Fibroblast of lung (primary cell): ENCODE data around the gene ZBTB40. TPM values are rescaled to one million over a fixed set of nuclear protein-coding genes. Genes with fewer than 3 reads are reported as not detected.

Source experiments
- DNase-seq, 2 donors: peaks; one replicate each; pipeline versions ENCODE4 v3.0.0 to v3.0.0-alpha.2; 2010; ENCODE audit warnings: low read depth in 2 of 2
- H2AFZ ChIP-seq: 2 replicates; pipeline ENCODE4 v1.5.1; 2012; ENCODE audit warnings: low read length, control low read depth, inconsistent platforms
- H3K27ac ChIP-seq: 2 replicates; pipeline ENCODE4 v1.5.1; 2011; ENCODE audit warnings: low read length, control low read depth; ENCODE audit not compliant: insufficient read depth
- H3K27me3 ChIP-seq: 2 replicates; pipeline ENCODE4 v1.5.1; 2011; ENCODE audit warnings: mild to moderate bottlenecking, low read length; ENCODE audit not compliant: control insufficient read depth, insufficient read depth
- H3K36me3 ChIP-seq: 2 replicates; pipeline ENCODE4 v1.5.1; 2011; ENCODE audit warnings: low read length; ENCODE audit not compliant: control insufficient read depth, insufficient read depth
- H3K4me1 ChIP-seq: 2 replicates; pipeline ENCODE4 v1.5.1; 2011; ENCODE audit warnings: low read length; ENCODE audit not compliant: control insufficient read depth, insufficient read depth; ENCODE audit errors: extremely low read depth
- H3K4me2 ChIP-seq: 2 replicates; pipeline ENCODE4 v1.5.1; 2011; ENCODE audit warnings: low read length, control low read depth; ENCODE audit not compliant: insufficient read depth; ENCODE audit errors: extremely low read depth
- H3K4me3 ChIP-seq, 4 experiments: fragments of 200-600 bp in 1 of 4; sonication (generic) in 1 of 4; replicated peaks in 1 of 4; 2 replicates each; pipeline ENCODE4 v1.5.1; 2011 to 2016; ENCODE audit warnings: low read length in 4 of 4, low read depth in 3 of 4, mild to moderate bottlenecking in 3 of 4, control low read depth in 2 of 4, inconsistent platforms in 1 of 4, mixed read lengths in 1 of 4; ENCODE audit not compliant: insufficient read depth in 1 of 4; ENCODE audit errors: control extremely low read depth in 1 of 4
- H3K79me2 ChIP-seq: 2 replicates; pipeline ENCODE4 v1.5.1; 2012; ENCODE audit warnings: mild to moderate bottlenecking, low read length, inconsistent platforms; ENCODE audit not compliant: control insufficient read depth, insufficient read depth
- H3K9ac ChIP-seq: 2 replicates; pipeline ENCODE4 v1.5.1; 2011; ENCODE audit warnings: mild to moderate bottlenecking, low read length, control low read depth; ENCODE audit not compliant: insufficient read depth
- H3K9me3 ChIP-seq: 2 replicates; pipeline ENCODE4 v1.5.1; 2012; ENCODE audit warnings: low read depth, low read length; ENCODE audit not compliant: control insufficient read depth, insufficient read depth
- H4K20me1 ChIP-seq: 2 replicates; pipeline ENCODE4 v1.5.1; 2011; ENCODE audit warnings: low read length; ENCODE audit not compliant: control insufficient read depth, insufficient read depth; ENCODE audit errors: extremely low read depth
- EZH2 ChIP-seq: IDR thresholded peaks from 2 replicates; pipeline ENCODE4 v1.5.1; 2012; ENCODE audit warnings: low read length, control low read depth, mild to moderate bottlenecking; ENCODE audit errors: missing control alignments
- polyA plus RNA-seq, 2 donors: library from polyadenylated mRNA; depleted of rRNA in 1 of 2; stranded (reverse) in 1 of 2; unstranded in 1 of 2; fragments of >200 nt; gene quantifications; 2 replicates each; pipeline ENCODE4 v1.2.1, GENCODE V29; 2011 to 2012; ENCODE audit warnings: missing spikeins in 1 of 2
- total RNA-seq: library from RNA; depleted of rRNA; stranded (reverse); fragments of >200 nt; gene quantifications from 2 replicates; pipeline ENCODE4 v1.2.1, GENCODE V29; 2014
- TF ChIP-seq, protein P1 (sequence below), 2 donors: IDR thresholded peaks in 1 of 2; conservative IDR thresholded peaks in 1 of 2; 1 replicate in 1 of 2; 2 replicates in 1 of 2; pipeline ENCODE4 v1.5.1; 2011 to 2012; ENCODE audit warnings: low read length in 2 of 2, control low read depth in 1 of 2, inconsistent platforms in 1 of 2, low read depth in 1 of 2, mild to moderate bottlenecking in 1 of 2

The ZBTB40 gene
- total and polyA plus RNA-seq, 2 donors (not counting 1 experiment from before 2014, with no cell fraction given) = 3.4 to 12.4 TPM

DNA sequence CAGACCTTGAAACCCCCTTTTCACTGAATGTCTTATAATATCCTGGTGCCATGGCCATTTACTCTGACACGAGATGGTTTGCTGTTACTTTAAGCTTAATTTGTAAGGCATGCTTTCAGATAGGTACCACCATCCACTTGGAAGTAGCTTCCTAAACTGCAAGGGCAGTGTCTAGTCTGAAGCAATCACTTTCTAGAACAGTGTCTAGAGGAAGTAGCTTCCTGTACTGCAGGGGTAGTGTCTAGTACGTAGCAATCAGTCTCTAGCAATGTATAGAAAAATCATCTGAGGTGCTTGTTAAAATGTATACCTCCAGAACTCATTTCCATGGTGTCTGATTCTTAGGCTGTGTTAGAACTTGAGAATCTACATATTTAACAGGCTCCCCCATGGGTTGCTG, 42.5 kb downstream of the ZBTB40 start:
- Histone ChIP-seq H3K4me1 (no peaks in the 10 kb centered on the region), H3K27me3 (no peaks in the 10 kb centered on the region), H3K79me2 (no peaks in the 10 kb centered on the region), H3K4me3 (no peak overlapping the region), H3K27ac (no peak overlapping the region), H3K4me2 (no peak overlapping the region), H3K36me3 (peaks cover 2% of the 10 kb centered on the region), H3K9ac (no peak overlapping the region), H3K9me3 (no peaks in the 10 kb centered on the region), H2AFZ (no peak overlapping the region), H4K20me1 (no peaks in the 10 kb centered on the region)
- DNase-seq = no peak
- TF ChIP-seq, protein P1, sequence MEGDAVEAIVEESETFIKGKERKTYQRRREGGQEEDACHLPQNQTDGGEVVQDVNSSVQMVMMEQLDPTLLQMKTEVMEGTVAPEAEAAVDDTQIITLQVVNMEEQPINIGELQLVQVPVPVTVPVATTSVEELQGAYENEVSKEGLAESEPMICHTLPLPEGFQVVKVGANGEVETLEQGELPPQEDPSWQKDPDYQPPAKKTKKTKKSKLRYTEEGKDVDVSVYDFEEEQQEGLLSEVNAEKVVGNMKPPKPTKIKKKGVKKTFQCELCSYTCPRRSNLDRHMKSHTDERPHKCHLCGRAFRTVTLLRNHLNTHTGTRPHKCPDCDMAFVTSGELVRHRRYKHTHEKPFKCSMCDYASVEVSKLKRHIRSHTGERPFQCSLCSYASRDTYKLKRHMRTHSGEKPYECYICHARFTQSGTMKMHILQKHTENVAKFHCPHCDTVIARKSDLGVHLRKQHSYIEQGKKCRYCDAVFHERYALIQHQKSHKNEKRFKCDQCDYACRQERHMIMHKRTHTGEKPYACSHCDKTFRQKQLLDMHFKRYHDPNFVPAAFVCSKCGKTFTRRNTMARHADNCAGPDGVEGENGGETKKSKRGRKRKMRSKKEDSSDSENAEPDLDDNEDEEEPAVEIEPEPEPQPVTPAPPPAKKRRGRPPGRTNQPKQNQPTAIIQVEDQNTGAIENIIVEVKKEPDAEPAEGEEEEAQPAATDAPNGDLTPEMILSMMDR (conservative IDR thresholded peaks at IDR 0.05 in 1 of 2, IDR thresholded peaks at IDR 0.05 in 1 of 2; ENCODE audit: low read depth in 1 of 2, low read length in 2 of 2) = no peak
- TF ChIP-seq EZH2 = no peak

DNA sequence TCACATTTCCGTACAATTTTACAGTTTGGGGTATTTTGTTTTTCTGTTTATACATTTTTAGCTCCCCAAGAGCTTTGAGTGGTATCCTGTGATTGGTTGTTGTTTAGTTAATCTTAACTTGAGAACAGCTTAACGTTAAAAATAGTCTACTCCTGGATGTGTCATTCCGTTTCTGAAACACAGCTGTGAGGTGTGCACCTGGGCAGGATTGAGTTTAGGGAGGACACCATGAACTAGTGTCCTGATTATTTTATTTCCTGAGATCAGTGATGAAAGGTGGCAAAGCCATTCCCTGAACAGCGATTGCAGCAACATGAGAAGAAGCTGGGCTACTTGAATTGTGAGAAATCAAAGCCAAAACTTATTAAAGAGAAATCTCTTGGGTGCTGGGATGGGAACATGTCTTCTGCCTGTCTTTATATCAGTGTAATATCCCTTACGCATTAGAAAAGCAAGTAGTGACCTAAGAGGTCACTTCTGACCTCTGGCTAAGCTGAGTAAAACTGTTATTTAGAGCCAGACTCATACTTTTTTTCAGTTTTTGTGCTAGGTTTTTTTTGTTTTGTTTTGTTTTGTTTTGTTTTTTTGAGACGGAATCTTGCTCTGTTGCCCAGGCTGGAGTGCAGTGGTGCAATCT, 43.4 kb downstream of the ZBTB40 start:
- Histone ChIP-seq H2AFZ (no peak overlapping the region), H3K9ac (no peak overlapping the region), H3K9me3 (no peaks in the 10 kb centered on the region), H3K27ac (no peak overlapping the region), H3K4me2 (no peak overlapping the region), H3K4me1 (peaks cover under 1% of the 10 kb centered on the region), H3K27me3 (no peaks in the 10 kb centered on the region), H4K20me1 (no peaks in the 10 kb centered on the region), H3K4me3 (no peak overlapping the region), H3K79me2 (no peaks in the 10 kb centered on the region), H3K36me3 (peaks cover 2% of the 10 kb centered on the region)
- no peak for TF ChIP-seq EZH2
- TF ChIP-seq, protein P1 (conservative IDR thresholded peaks at IDR 0.05 in 1 of 2, IDR thresholded peaks at IDR 0.05 in 1 of 2; ENCODE audit: low read depth in 1 of 2, low read length in 2 of 2) = no peak
- no peak for DNase-seq

DNA sequence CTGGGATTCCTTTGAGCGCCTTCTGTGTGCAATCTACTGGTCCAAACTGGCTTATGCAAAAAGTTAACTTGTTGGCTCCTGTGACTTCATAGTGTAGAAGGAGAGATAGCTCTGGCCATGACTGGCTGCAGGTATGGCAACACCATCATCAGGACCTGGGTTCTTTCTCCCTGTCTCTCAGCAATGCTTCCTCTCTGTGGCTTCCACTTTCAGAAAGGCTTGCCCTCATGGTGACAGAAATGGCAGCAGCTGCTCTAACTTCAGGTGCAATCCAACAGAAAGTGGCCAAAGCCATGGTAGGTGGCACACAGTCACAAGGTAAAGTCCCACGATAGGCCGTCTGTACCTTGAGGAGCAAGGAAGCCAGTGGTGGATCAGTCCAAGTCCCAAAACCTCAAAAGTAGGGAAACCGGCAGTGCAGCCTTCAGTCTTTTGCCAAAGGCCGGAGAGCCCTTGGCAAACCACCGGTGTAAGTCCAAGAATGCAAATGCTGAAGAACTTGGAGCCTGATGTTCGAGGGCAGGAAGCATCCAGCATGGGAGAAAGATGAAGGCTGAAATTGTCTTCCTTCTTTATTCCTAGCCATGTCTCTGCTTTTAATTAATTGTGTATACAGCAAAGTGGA, 45.0 kb downstream of the ZBTB40 start:
- Histone ChIP-seq H4K20me1 (no peaks in the 10 kb centered on the region), H3K79me2 (no peaks in the 10 kb centered on the region), H3K27me3 (no peaks in the 10 kb centered on the region), H3K9me3 (no peaks in the 10 kb centered on the region), H3K4me3 (no peak overlapping the region), H3K36me3 (peaks cover 2% of the 10 kb centered on the region), H3K9ac (no peak overlapping the region), H2AFZ (no peak overlapping the region), H3K4me1 (peaks cover 5% of the 10 kb centered on the region), H3K4me2 (no peak overlapping the region), H3K27ac (no peak overlapping the region)
- no peak for DNase-seq
- TF ChIP-seq EZH2 = no peak
- TF ChIP-seq, protein P1 (conservative IDR thresholded peaks at IDR 0.05 in 1 of 2, IDR thresholded peaks at IDR 0.05 in 1 of 2; ENCODE audit: low read depth in 1 of 2, low read length in 2 of 2) = no peak
